Subcutaneous abdominal adipose tissue (tissue), 5 donors: ENCODE measurements around the gene SLC25A39.

Experiments used
- H3K27ac ChIP-seq: one replicate; pipeline ENCODE4 v1.7.0; 2013; ENCODE audit warnings: low read depth, mild to moderate bottlenecking, inconsistent platforms, low read length, moderate library complexity
- H3K27me3 ChIP-seq, 5 donors: one replicate each; pipeline ENCODE4 v1.7.0; 2013; ENCODE audit warnings: low read length in 5 of 5, inconsistent platforms in 1 of 5; ENCODE audit not compliant: control insufficient read depth in 5 of 5, insufficient read depth in 4 of 5
- H3K36me3 ChIP-seq, 5 donors: one replicate each; pipeline ENCODE4 v1.7.0; 2013; ENCODE audit warnings: low read length in 5 of 5; ENCODE audit not compliant: control insufficient read depth in 5 of 5, insufficient read depth in 5 of 5
- H3K4me1 ChIP-seq, 5 donors: one replicate each; pipeline ENCODE4 v1.7.0; 2013; ENCODE audit warnings: low read length in 5 of 5, mild to moderate bottlenecking in 3 of 5, moderate library complexity in 1 of 5; ENCODE audit not compliant: control insufficient read depth in 5 of 5, insufficient read depth in 5 of 5
- H3K4me3 ChIP-seq, 5 donors: one replicate each; pipeline ENCODE4 v1.7.0; 2013; ENCODE audit warnings: low read length in 5 of 5, low read depth in 1 of 5
- H3K9ac ChIP-seq, 5 donors: one replicate each; pipeline ENCODE4 v1.7.0; 2013; ENCODE audit warnings: low read length in 5 of 5, mild to moderate bottlenecking in 4 of 5, moderate library complexity in 3 of 5
- H3K9me3 ChIP-seq, 5 donors: one replicate each; pipeline ENCODE4 v1.7.0; 2013; ENCODE audit warnings: low read length in 5 of 5; ENCODE audit not compliant: control insufficient read depth in 5 of 5
- donor health status: healthy.
- donor health status: healthy.
- donor health status: healthy.
- donor health status: healthy.
- donor health status: healthy.

The SLC25A39 gene

DNA sequence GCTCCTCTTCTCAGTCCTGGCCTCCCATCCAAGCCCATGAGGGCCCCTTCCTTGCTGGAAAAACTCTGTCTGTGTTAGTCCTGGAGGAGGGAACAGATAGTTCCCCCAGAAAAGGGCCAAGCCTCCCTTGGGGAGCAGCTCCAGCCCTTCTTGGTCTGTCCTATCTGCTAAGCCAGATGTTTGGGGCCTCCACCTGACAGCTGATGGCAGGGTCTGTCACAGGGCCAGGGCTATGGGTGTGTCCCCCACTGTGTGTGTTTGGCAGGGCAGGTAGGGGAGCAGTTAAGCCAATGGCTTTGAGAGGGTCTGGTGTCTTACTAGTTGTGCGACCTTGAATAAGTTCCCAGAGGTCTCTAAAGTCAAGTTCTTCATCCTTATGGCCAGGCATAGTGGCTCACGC is 43.1 kb downstream of the SLC25A39 start:
- Histone ChIP-seq H3K9ac (no peak overlapping the region), H3K9me3 (no peaks in the 10 kb centered on the region), H3K27me3 (peaks cover 0 to 3% (median 0%) of the 10 kb centered on the region in 5 donors), H3K27ac (no peak overlapping the region), H3K36me3 (no peaks in the 10 kb centered on the region), H3K4me1 (peaks cover 4 to 20% (median 17%) of the 10 kb centered on the region in 5 donors), H3K4me3 (no peak overlapping the region)

DNA sequence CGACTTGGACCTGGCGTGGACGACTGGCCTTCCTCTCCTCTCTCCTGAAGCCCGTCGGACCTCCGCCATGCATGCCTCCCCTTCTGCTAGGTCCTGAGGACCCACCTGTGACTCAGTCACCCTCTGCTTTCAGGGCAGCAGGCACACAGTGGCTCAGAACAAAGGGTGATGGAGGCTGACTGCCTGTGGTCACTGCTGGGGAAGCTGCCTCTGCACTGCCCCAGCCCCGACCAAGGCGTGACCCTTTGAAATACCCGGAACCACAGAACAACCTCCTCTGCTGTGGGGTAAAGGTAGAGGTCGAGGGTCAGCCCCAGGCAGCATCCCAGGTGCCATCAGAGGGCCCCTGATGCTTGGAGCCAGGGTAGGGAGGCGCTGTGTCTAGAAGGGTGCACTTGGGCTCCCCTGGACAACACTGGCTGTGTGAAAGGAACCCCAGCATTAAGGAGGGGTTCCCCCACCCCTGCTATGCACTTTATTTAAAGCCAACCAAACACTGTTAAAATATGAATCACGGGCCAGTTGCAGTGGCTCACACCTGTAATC is 44.2 kb downstream of the SLC25A39 start:
- no peaks in the 10 kb centered on the region for H3K9me3 ChIP-seq
- H3K27me3 ChIP-seq, result peaks cover 0 to 3% (median 0%) of the 10 kb centered on the region in 5 donors
- H3K36me3 ChIP-seq, result no peaks in the 10 kb centered on the region
- peaks cover 4 to 20% (median 17%) of the 10 kb centered on the region in 5 donors for H3K4me1 ChIP-seq
- H3K4me3 ChIP-seq, result peak overlapping the region in 1 of 5 donors; percentile 40
- no peak overlapping the region for H3K27ac ChIP-seq
- peak overlapping the region in 1 of 5 donors; percentile 59 for H3K9ac ChIP-seq

DNA sequence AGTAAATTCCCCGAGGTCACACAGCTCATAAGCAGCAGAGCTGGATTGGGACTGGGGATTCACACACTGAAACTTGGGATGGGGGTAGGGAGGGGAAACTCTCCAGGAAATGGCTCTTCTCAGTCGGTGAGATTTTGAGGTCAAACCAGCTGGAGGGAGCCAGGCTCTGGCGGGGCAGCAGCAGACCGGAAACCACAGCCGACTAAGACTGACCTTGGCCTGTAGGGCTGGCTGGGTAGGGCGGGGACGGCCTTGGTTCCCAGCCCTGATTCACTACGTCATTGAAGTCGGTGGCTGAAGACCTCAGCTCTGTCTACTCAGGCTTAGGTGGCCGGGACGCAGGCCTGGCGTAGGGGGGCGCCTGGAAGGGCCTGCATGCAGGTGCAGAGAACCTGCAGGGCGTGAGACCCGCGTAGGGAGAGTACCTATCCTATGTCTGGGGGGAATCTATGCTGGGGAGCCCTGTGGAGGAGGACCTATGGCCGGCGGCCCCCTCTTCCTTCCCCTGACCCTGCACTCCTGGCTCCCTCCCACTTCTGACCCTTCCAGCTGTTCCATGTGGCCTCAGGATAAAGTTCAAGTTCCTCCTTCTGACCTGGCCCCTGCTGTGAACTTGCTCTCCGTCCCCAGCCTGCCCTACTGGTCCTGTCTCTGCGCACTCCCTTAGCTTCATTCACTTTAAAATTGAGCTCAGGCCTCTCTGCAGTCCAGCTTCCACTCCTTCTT is 44.8 kb downstream of the SLC25A39 start:
- Histone ChIP-seq H3K27ac (no peak overlapping the region), H3K27me3 (peaks cover 0 to 3% (median 0%) of the 10 kb centered on the region in 5 donors), H3K9me3 (no peaks in the 10 kb centered on the region), H3K4me3 (peak overlapping the region in 1 of 5 donors; percentile 40), H3K9ac (peak overlapping the region in 1 of 5 donors; percentile 59), H3K4me1 (peaks cover 4 to 20% (median 17%) of the 10 kb centered on the region in 5 donors), H3K36me3 (no peaks in the 10 kb centered on the region)

DNA sequence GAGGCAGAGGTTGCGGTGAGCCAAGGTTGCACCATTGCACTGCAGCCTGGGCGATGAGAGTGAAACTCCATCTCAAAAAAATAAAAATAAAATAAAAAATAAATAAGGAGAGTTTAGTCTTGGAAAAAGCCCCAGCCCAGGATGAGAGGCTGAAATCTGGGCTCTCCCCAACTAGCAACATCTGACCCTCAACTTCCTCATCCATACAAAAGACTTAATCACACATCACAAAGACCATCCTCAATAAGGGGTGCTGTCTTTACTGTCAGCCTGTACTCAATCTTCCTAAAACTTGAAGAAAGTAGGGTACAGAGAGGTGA is 45.3 kb downstream of the SLC25A39 start:
- Histone ChIP-seq H3K27me3 (peaks cover 0 to 3% (median 0%) of the 10 kb centered on the region in 5 donors), H3K4me1 (peaks cover 4 to 20% (median 17%) of the 10 kb centered on the region in 5 donors), H3K9me3 (no peaks in the 10 kb centered on the region), H3K4me3 (peak overlapping the region in 1 of 5 donors; percentile 40), H3K27ac (no peak overlapping the region), H3K36me3 (no peaks in the 10 kb centered on the region), H3K9ac (no peak overlapping the region)

DNA sequence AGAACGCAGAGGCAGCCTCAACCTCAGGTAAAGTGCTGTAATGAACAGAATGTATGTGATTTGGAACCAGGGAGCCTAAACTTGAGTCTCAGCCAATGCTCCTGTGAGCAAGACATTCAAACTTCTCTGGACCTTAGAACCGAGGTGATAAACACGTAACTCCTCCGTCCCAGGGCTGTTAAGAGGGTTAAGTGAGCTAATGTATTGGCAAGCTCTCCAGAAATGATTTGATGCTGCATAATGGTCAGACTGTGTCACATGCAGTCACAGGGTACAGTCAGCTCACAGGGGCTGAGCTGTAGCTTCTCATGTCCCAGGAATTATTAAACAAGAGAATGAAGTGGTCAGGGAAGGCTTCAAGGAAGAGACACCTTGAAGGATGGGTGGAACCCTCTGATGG is 46.6 kb downstream of the SLC25A39 start:
- peaks cover 4 to 20% (median 17%) of the 10 kb centered on the region in 5 donors for H3K4me1 ChIP-seq
- no peaks in the 10 kb centered on the region for H3K9me3 ChIP-seq
- peaks cover 0 to 5% (median 0%) of the 10 kb centered on the region in 5 donors for H3K27me3 ChIP-seq
- H3K36me3 ChIP-seq, result no peaks in the 10 kb centered on the region
- H3K27ac ChIP-seq, result no peak overlapping the region
- H3K4me3 ChIP-seq, result no peak overlapping the region
- H3K9ac ChIP-seq, result no peak overlapping the region

DNA sequence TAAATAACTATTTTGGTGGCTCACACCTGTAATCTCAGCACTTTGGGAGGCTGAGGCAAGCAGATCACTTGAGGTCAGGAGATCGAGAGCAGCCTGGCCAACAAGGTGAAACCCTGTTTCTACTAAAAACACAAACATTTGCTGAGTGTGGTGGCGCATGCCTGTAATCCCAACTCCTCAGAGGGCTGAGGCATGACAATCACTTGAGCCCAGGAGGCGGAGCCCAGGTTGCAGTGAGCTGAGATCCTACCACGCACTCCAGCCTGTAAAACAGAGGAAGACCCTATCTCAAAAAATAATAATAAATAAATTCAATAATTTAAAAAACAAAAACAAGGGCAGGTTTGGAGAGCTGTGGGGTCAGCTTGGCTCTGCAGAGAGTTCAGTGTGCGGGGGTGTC is 51.0 kb downstream of the SLC25A39 start:
- no peak overlapping the region for H3K27ac ChIP-seq
- no peaks in the 10 kb centered on the region for H3K9me3 ChIP-seq
- H3K9ac ChIP-seq, result no peak overlapping the region
- H3K4me1 ChIP-seq, result peaks cover 0 to 19% (median 4%) of the 10 kb centered on the region in 5 donors
- no peak overlapping the region for H3K4me3 ChIP-seq
- H3K36me3 ChIP-seq, result no peaks in the 10 kb centered on the region
- peaks cover 0 to 13% (median 11%) of the 10 kb centered on the region in 5 donors for H3K27me3 ChIP-seq

DNA sequence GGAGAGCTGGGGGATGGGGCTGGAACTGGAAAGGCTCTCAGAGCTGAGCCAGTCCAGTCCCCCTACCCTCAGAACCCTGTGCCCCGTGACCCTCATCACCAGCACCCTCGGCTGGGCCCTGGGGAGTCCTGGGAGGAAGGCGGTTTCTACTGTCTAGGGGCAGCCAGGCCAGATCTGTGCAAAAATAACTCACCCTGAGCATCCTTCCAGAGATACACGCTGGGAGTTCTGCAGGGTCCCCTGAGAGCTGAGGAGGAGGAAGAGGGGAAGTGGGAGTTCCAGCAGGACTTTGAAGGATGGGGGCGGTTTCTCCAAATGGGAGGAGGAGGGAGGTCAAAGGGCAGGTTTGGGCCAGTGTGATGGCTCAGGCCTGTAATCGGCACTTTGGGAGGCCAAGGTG is 51.7 kb downstream of the SLC25A39 start:
- Histone ChIP-seq H3K9ac (no peak overlapping the region), H3K9me3 (no peaks in the 10 kb centered on the region), H3K4me1 (peaks cover 0 to 19% (median 4%) of the 10 kb centered on the region in 5 donors), H3K4me3 (no peak overlapping the region), H3K27me3 (peaks cover 0 to 13% (median 11%) of the 10 kb centered on the region in 5 donors), H3K27ac (no peak overlapping the region), H3K36me3 (no peaks in the 10 kb centered on the region)

DNA sequence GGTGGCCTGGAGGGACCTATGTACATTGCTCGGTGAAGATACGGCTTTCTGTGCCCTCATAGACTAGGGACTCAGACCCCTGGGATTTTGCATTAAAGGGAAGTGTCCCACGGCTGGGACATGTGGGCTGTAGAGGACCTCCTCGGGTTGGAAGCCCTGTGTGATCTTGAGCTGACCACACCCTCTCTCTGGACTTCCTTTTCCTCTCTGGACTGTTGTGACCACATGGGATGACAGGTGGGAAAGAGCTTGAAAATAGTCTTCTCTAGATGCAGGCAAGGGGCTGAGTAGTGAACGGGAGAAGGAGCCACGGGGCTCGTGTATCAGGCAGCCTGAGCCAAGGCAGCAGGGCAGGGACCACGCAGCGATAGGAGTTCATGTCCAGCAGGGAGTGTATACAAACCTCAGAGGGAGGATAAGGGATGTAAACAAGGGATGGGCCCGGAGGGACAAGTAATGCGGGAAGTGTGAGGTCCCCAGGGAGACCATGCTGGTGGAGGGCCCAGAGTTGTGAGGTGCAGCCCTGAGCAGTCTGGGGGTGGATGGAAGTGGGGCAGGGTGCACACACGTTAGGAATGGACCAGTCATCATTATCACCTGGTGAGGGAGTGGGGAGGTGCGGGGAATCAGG is 52.2 kb downstream of the SLC25A39 start:
- Histone ChIP-seq H3K27me3 (peaks cover 0 to 13% (median 11%) of the 10 kb centered on the region in 5 donors), H3K36me3 (no peaks in the 10 kb centered on the region), H3K9ac (no peak overlapping the region), H3K4me1 (peaks cover 0 to 19% (median 4%) of the 10 kb centered on the region in 5 donors), H3K9me3 (no peaks in the 10 kb centered on the region), H3K27ac (no peak overlapping the region), H3K4me3 (no peak overlapping the region)
